ENCODE results near the gene CYBA.
A peak's percentile ranks its signal among the peaks of the same experiment; 100 is the strongest.
"Not testable (repeated sequence)": the region's sequence is repeated elsewhere in the genome, so short reads cannot be mapped to it uniquely, and the experiment has no call there.

CYBA gene

GRCh38 chr16:88686062-88686438 is 35.2 kb upstream of the CYBA start:
- peak; percentile 61 for DNase-seq

- peak; percentile 79 for DNase-seq
Observed at GRCh38 chr16:88685156-88686061, 34.6 kb upstream of the CYBA start.

- no peak for DNase-seq
Observed at GRCh38 chr16:88684569-88685155, 33.8 kb upstream of the CYBA start.

GRCh38 chr16:88681709-88682451 is 31.0 kb upstream of the CYBA start:
- peak; percentile 84 for DNase-seq

GRCh38 chr16:88681084-88681680 is 30.3 kb upstream of the CYBA start:
- DNase-seq, result peak; percentile 66

- no peak for DNase-seq
Observed at GRCh38 chr16:88680554-88681083, 29.8 kb upstream of the CYBA start.

- DNase-seq, result no peak
Observed at GRCh38 chr16:88678224-88678979, 27.5 kb upstream of the CYBA start.

GRCh38 chr16:88677721-88678120 is 26.9 kb upstream of the CYBA start:
- no peak for DNase-seq

- DNase-seq, result no peak
Observed at GRCh38 chr16:88676502-88677242, 25.8 kb upstream of the CYBA start.

- no peak for DNase-seq
Observed at GRCh38 chr16:88673716-88674379, 23.0 kb upstream of the CYBA start.

- DNase-seq, result no peak
Observed at GRCh38 chr16:88672776-88673175, 21.9 kb upstream of the CYBA start.

- DNase-seq, result no peak
Observed at GRCh38 chr16:88671806-88672205, 21.0 kb upstream of the CYBA start.

GRCh38 chr16:88669980-88670379 is 19.1 kb upstream of the CYBA start:
- no peak for DNase-seq

GRCh38 chr16:88669493-88669892 is 18.6 kb upstream of the CYBA start:
- DNase-seq, result not testable (repeated sequence)

- DNase-seq, result no peak
Observed at GRCh38 chr16:88667461-88667860, 16.6 kb upstream of the CYBA start.

- DNase-seq, result no peak
Observed at GRCh38 chr16:88665570-88665969, 14.7 kb upstream of the CYBA start.

GRCh38 chr16:88665148-88665547 is 14.3 kb upstream of the CYBA start:
- DNase-seq, result no peak

- peak; percentile 98 for DNase-seq
Observed at GRCh38 chr16:88662843-88663606, 12.2 kb upstream of the CYBA start, which contains the start of gene MVD. TSS of gene MVD (minus strand) at chr16:88663091. CDS start at chr16:88663080, 11 bp downstream.

GRCh38 chr16:88662222-88662842 is 11.5 kb upstream of the CYBA start:
- peak; percentile 34 for DNase-seq

Data from stimulated activated CD4-positive, alpha-beta T cell treated with anti-CD3 and anti-CD28 coated beads, Interleukin-15, amount 100 ng/mL, for 24 hours (primary cell).